ENCODE data around the gene DPM3.

The DPM3 gene

GRCh38 chr1:155184835-155185782 lies 44.8 kb upstream of the DPM3 start:
- DNase-seq (ENCODE audit: extremely low read depth, low read depth) = no peak
- TF ChIP-seq CTCF (IDR thresholded peaks at IDR 0.05; ENCODE audit: low read depth, low read length) = no peak

GRCh38 chr1:155184351-155184811 lies 44.0 kb upstream of the DPM3 start:
- no peak for TF ChIP-seq CTCF (IDR thresholded peaks at IDR 0.05; ENCODE audit: low read depth, low read length)
- DNase-seq (ENCODE audit: extremely low read depth, low read depth) = no peak

- no peak for TF ChIP-seq CTCF (IDR thresholded peaks at IDR 0.05; ENCODE audit: low read depth, low read length)
- DNase-seq (ENCODE audit: extremely low read depth, low read depth) = no peak
Measured at GRCh38 chr1:155183775-155184221, 43.5 kb upstream of the DPM3 start.

GRCh38 chr1:155182052-155182550 lies 41.8 kb upstream of the DPM3 start:
- TF ChIP-seq CTCF (IDR thresholded peaks at IDR 0.05; ENCODE audit: low read depth, low read length) = no peak
- DNase-seq (ENCODE audit: extremely low read depth, low read depth) = no peak

GRCh38 chr1:155181371-155182051 lies 41.2 kb upstream of the DPM3 start:
- TF ChIP-seq CTCF (IDR thresholded peaks at IDR 0.05; ENCODE audit: low read depth, low read length) = no peak
- no peak for DNase-seq (ENCODE audit: extremely low read depth, low read depth)

- no peak for TF ChIP-seq CTCF (IDR thresholded peaks at IDR 0.05; ENCODE audit: low read depth, low read length)
- no peak for DNase-seq (ENCODE audit: extremely low read depth, low read depth)
Measured at GRCh38 chr1:155179112-155180031, 39.0 kb upstream of the DPM3 start.

Data from AG09319 (cell line).